HepG2 (cell line): Measurements from ENCODE around the gene ZCCHC3. TPM values are rescaled to one million over a fixed set of nuclear protein-coding genes. Genes with fewer than 3 reads are reported as not detected.

Experiments
- BCLAF1 ChIP-seq: fragments of 450-650 bp; IDR thresholded peaks from 2 replicates; pipeline ENCODE4 v1.6.1; 2017; ENCODE audit warnings: mild to moderate bottlenecking
- EEA1 ChIP-seq: sonication (generic); formaldehyde crosslinking; IDR thresholded peaks from 2 replicates; pipeline ENCODE4 v1.5.1; 2020; ENCODE audit warnings: mild to moderate bottlenecking, missing genetic modification reagents, borderline replicate concordance
- HHEX ChIP-seq: IDR thresholded peaks from 2 replicates; pipeline ENCODE4 v1.6.1; 2016; ENCODE audit warnings: control low read depth
- KDM5B ChIP-seq: sonication (generic); formaldehyde crosslinking; IDR thresholded peaks from 2 replicates; pipeline ENCODE4 v1.4.0; 2020; ENCODE audit warnings: missing genetic modification reagents, mild to moderate bottlenecking, borderline replicate concordance
- RNF219 ChIP-seq: sonication (generic); formaldehyde crosslinking; IDR thresholded peaks from 2 replicates; pipeline ENCODE4 v1.5.0; 2020; ENCODE audit warnings: mild to moderate bottlenecking, missing genetic modification reagents
- SIX1 ChIP-seq: sonication (generic); formaldehyde crosslinking; IDR thresholded peaks from 2 replicates; pipeline ENCODE4 v1.4.0; 2020; ENCODE audit warnings: missing genetic modification reagents, borderline replicate concordance
- ZFP90 ChIP-seq: sonication (generic); formaldehyde crosslinking; IDR thresholded peaks from 2 replicates; pipeline ENCODE4 v1.8.0; 2022; ENCODE audit warnings: missing genetic modification reagents, mild to moderate bottlenecking, inconsistent platforms, borderline replicate concordance
- ZNF224 ChIP-seq: sonication (generic); formaldehyde crosslinking; IDR thresholded peaks from 2 replicates; pipeline ENCODE4 v1.5.0; 2020; ENCODE audit warnings: mild to moderate bottlenecking, missing genetic modification reagents
- ZNF225 ChIP-seq: sonication (generic); formaldehyde crosslinking; IDR thresholded peaks from 2 replicates; pipeline ENCODE4 v1.4.0; 2020; ENCODE audit warnings: mild to moderate bottlenecking, missing genetic modification reagents
- polyA plus RNA-seq, 8 experiments: library from polyadenylated mRNA; depleted of rRNA in 3 of 8; stranded (reverse) in 7 of 8; unstranded in 1 of 8; fragments of >200 nt; fragmentation: Illumina TruSeq in 4 of 8; extraction: Trizol in 4 of 8; gene quantifications; 2 replicates each; pipeline versions ENCODE4 v1.2.1 to v1.2.3, GENCODE V29; 2011 to 2016; ENCODE audit warnings: low read depth in 4 of 8, missing spikeins in 1 of 8, mixed read lengths in 1 of 8; ENCODE audit not compliant: insufficient read depth in 1 of 8
- total RNA-seq, 5 experiments: library from RNA; depleted of rRNA; stranded (reverse); fragments of >200 nt; fragmentation: Illumina TruSeq; extraction: Trizol; gene quantifications; 2 replicates each; pipeline ENCODE4 v1.2.3, GENCODE V29; 2016; ENCODE audit warnings: low read depth in 1 of 5
- TF ChIP-seq, protein P1 (sequence below): sonication (generic); formaldehyde crosslinking; IDR thresholded peaks from 2 replicates; pipeline ENCODE4 v1.5.0; 2020; ENCODE audit warnings: mild to moderate bottlenecking, missing genetic modification reagents, borderline replicate concordance
- TF ChIP-seq, protein P2 (sequence below): sonication (generic); formaldehyde crosslinking; IDR thresholded peaks from 2 replicates; pipeline ENCODE4 v1.4.0; 2020; ENCODE audit warnings: missing genetic modification reagents, mild to moderate bottlenecking, borderline replicate concordance

ZCCHC3 gene
- total and polyA plus RNA-seq, 2 of the 13 experiments (the other 11 are each of a cell fraction or from before 2014, with no cell fraction given): 46.6 to 63.0 TPM

GRCh38 chr20:297098-297924 is at the start of gene ZCCHC3 (continued):
- TF ChIP-seq RNF219 (CRISPR knock-in tag) (peak; percentile 98), EEA1 (peak; percentile 93), HHEX (CRISPR knock-in tag) (peak; percentile 48), ZNF225 (CRISPR knock-in tag) (peak; percentile 92), ZFP90 (CRISPR knock-in tag) (peak; percentile 99), SIX1 (CRISPR knock-in tag) (peak; percentile 97), ZNF224 (CRISPR knock-in tag) (peak; percentile 99), KDM5B (CRISPR knock-in tag) (peak; percentile 99), BCLAF1 (no peak)
- TF ChIP-seq, protein P1, sequence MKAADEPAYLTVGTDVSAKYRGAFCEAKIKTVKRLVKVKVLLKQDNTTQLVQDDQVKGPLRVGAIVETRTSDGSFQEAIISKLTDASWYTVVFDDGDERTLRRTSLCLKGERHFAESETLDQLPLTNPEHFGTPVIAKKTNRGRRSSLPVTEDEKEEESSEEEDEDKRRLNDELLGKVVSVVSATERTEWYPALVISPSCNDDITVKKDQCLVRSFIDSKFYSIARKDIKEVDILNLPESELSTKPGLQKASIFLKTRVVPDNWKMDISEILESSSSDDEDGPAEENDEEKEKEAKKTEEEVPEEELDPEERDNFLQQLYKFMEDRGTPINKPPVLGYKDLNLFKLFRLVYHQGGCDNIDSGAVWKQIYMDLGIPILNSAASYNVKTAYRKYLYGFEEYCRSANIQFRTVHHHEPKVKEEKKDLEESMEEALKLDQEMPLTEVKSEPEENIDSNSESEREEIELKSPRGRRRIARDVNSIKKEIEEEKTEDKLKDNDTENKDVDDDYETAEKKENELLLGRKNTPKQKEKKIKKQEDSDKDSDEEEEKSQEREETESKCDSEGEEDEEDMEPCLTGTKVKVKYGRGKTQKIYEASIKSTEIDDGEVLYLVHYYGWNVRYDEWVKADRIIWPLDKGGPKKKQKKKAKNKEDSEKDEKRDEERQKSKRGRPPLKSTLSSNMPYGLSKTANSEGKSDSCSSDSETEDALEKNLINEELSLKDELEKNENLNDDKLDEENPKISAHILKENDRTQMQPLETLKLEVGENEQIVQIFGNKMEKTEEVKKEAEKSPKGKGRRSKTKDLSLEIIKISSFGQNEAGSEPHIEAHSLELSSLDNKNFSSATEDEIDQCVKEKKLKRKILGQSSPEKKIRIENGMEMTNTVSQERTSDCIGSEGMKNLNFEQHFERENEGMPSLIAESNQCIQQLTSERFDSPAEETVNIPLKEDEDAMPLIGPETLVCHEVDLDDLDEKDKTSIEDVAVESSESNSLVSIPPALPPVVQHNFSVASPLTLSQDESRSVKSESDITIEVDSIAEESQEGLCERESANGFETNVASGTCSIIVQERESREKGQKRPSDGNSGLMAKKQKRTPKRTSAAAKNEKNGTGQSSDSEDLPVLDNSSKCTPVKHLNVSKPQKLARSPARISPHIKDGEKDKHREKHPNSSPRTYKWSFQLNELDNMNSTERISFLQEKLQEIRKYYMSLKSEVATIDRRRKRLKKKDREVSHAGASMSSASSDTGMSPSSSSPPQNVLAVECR (CRISPR knock-in tag): peak; percentile 90; the same call in 1 of the 2 replicates
- TF ChIP-seq, protein P2, sequence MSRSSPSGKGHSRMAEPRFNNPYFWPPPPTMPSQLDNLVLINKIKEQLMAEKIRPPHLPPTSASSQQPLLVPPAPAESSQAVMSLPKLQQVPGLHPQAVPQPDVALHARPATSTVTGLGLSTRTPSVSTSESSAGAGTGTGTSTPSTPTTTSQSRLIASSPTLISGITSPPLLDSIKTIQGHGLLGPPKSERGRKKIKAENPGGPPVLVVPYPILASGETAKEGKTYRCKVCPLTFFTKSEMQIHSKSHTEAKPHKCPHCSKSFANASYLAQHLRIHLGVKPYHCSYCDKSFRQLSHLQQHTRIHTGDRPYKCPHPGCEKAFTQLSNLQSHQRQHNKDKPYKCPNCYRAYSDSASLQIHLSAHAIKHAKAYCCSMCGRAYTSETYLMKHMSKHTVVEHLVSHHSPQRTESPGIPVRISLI (CRISPR knock-in tag): peak; percentile 100
